Testis (tissue), 2 donors: ENCODE data around the gene EVI2B.

Source experiments
- POLR2A ChIP-seq: fragments of 450-650 bp; IDR thresholded peaks from one replicate; pipeline ENCODE4 v1.6.1; 2017; ENCODE audit warnings: antibody characterized with exemption, mild to moderate bottlenecking, moderate library complexity
- TF ChIP-seq, protein P1 (sequence below), 3 experiments: fragments of 450-650 bp in 2 of 3; fragments of 200-600 bp in 1 of 3; sonication (generic) in 1 of 3; IDR thresholded peaks; one replicate each; pipeline ENCODE4 v1.5.1; 2016 to 2019; ENCODE audit warnings: antibody characterized with exemption in 3 of 3, mild to moderate bottlenecking in 2 of 3, moderate library complexity in 1 of 3

DNA sequence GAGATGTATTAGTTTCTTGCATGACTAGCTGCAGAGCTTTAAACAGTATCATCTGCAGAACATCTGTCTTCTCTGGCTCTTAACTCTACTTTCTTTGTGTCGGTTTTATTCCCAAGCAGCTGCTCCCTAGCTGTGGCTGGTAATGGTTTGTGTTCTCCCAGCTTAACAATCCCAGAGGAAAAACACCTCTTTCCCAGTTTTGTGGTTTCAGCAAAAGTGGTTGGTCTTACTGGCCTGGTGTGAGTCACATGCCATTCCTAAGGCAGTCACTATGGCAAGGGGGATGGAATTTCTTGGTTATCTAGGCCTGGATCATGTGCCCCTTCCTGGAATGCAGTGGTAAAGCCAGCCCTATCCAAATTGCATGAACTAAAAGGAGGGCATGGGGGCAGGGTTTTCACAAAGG is 44.3 kb downstream of the EVI2B start:
- no peak for TF ChIP-seq POLR2A
- TF ChIP-seq, protein P1, sequence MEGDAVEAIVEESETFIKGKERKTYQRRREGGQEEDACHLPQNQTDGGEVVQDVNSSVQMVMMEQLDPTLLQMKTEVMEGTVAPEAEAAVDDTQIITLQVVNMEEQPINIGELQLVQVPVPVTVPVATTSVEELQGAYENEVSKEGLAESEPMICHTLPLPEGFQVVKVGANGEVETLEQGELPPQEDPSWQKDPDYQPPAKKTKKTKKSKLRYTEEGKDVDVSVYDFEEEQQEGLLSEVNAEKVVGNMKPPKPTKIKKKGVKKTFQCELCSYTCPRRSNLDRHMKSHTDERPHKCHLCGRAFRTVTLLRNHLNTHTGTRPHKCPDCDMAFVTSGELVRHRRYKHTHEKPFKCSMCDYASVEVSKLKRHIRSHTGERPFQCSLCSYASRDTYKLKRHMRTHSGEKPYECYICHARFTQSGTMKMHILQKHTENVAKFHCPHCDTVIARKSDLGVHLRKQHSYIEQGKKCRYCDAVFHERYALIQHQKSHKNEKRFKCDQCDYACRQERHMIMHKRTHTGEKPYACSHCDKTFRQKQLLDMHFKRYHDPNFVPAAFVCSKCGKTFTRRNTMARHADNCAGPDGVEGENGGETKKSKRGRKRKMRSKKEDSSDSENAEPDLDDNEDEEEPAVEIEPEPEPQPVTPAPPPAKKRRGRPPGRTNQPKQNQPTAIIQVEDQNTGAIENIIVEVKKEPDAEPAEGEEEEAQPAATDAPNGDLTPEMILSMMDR (IDR thresholded peaks at IDR 0.05): no peak
